22Rv1 (cell line): ENCODE measurements around the gene KIAA1614.

ENCODE experiments used
- H3K27ac ChIP-seq: fragments of 450-650 bp; 2 replicates; pipeline ENCODE4 v1.5.1; 2017
- ZFX ChIP-seq: fragments of 450-650 bp; IDR thresholded peaks from 2 replicates; pipeline ENCODE4 v1.6.1; 2017; ENCODE audit warnings: antibody characterized with exemption, borderline replicate concordance
- TF ChIP-seq, protein P1 (sequence below): fragments of 450-650 bp; IDR thresholded peaks from 2 replicates; pipeline ENCODE4 v1.5.1; 2017; ENCODE audit warnings: mild to moderate bottlenecking

The KIAA1614 gene

DNA sequence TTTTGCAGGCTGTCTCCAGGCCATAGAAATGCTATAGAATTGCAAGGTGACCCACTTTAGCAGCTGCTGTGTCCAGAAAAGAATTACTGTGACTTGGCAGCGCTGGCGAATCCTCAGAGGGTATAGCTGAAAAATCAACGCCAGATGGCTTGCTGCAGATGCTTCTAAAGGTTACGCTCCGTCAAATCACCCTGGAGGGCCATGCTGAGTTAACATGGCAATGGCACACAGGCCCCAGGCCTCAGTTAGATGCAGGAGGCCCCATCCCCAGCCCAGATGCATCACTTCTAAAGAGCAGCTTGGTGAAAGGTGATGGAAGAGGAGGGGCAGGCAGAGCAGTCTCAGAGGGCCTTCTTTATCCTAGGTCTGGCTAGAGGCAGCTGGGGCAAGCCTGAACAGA, 18.0 kb downstream of the KIAA1614 start:
- no peak overlapping the region for H3K27ac ChIP-seq
- TF ChIP-seq ZFX: no peak
- TF ChIP-seq, protein P1, sequence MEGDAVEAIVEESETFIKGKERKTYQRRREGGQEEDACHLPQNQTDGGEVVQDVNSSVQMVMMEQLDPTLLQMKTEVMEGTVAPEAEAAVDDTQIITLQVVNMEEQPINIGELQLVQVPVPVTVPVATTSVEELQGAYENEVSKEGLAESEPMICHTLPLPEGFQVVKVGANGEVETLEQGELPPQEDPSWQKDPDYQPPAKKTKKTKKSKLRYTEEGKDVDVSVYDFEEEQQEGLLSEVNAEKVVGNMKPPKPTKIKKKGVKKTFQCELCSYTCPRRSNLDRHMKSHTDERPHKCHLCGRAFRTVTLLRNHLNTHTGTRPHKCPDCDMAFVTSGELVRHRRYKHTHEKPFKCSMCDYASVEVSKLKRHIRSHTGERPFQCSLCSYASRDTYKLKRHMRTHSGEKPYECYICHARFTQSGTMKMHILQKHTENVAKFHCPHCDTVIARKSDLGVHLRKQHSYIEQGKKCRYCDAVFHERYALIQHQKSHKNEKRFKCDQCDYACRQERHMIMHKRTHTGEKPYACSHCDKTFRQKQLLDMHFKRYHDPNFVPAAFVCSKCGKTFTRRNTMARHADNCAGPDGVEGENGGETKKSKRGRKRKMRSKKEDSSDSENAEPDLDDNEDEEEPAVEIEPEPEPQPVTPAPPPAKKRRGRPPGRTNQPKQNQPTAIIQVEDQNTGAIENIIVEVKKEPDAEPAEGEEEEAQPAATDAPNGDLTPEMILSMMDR: no peak

DNA sequence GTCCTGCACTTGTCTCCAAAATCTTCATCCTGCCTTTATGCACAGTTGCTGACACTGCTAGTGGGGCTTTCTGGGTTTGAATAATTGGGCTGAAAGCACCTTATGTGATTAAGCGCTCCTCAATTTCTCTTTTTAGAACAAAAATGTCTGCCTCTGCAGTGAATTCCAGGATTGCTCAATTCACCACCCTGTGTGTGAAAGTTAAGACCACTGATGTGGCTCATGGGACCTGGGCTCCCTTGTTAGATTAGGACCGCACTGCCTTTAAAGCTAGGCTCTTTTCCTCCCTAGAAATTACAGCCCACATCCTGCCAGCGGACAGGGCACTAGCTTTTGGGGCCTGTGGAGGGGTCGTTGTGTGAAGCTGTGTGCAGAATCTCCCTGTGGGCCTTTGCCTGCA, 18.8 kb downstream of the KIAA1614 start:
- no peak overlapping the region for H3K27ac ChIP-seq
- TF ChIP-seq, protein P1: no peak
- no peak for TF ChIP-seq ZFX

DNA sequence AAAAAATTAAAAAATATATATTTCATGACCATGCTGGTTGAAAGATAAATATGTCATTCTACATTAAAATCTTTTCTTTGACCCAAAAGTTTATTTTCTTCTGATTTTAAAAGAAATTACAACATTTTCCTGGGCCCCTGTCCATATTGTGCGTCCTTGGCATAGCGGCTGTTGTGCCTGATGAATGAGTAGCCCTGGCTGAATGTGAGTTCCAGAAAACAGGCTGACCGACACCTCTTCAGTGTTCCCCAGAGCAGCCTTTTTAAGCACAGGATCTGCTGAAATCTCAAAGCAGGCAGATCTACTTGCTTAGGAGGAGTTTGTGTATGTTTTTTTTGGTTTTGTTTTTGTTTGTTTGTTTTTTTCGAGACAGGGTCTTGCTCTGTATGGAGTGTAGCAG, 19.7 kb downstream of the KIAA1614 start:
- no peak for TF ChIP-seq ZFX
- TF ChIP-seq, protein P1: no peak
- H3K27ac ChIP-seq: no peak overlapping the region

DNA sequence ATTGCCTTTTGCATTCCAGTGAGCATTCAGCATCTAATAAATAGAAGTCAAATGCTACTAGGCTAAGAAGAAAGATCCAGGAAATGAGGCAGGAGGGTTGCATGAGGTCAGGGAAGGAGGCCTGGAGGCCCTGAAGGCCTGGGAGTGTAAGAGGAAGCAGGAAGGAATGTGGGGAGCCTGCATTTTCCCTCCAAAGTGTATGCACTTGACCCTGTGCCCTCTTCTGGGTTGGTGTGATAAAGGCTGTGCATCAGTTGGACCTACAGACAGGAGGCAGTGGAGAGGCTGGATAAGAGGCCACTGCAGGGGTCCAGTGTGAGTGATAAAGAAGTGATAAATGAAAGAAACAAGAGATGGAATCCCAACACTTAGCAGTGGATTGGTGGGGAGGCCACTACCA, 20.4 kb downstream of the KIAA1614 start:
- no peak overlapping the region for H3K27ac ChIP-seq
- no peak for TF ChIP-seq ZFX
- TF ChIP-seq, protein P1: no peak

DNA sequence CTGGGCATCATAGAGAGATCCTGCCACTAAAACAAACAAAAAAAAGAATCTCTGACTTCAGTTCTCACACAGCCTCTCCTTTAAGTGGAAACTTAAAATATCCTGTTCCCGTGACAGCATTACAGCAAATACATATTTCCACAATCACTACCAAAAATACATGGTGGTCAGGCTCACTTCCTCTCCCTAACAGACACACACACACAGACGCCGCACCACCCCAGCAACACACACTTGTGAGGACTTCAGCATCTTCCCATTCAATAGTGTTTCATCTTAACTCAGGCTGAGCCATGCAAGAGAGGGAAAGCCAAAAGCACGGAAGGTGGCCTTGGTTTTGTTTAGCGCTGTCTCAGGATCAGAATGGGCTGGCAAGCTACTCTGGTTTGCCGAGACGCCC, 21.9 kb downstream of the KIAA1614 start:
- H3K27ac ChIP-seq: no peak overlapping the region
- no peak for TF ChIP-seq ZFX
- TF ChIP-seq, protein P1: no peak

DNA sequence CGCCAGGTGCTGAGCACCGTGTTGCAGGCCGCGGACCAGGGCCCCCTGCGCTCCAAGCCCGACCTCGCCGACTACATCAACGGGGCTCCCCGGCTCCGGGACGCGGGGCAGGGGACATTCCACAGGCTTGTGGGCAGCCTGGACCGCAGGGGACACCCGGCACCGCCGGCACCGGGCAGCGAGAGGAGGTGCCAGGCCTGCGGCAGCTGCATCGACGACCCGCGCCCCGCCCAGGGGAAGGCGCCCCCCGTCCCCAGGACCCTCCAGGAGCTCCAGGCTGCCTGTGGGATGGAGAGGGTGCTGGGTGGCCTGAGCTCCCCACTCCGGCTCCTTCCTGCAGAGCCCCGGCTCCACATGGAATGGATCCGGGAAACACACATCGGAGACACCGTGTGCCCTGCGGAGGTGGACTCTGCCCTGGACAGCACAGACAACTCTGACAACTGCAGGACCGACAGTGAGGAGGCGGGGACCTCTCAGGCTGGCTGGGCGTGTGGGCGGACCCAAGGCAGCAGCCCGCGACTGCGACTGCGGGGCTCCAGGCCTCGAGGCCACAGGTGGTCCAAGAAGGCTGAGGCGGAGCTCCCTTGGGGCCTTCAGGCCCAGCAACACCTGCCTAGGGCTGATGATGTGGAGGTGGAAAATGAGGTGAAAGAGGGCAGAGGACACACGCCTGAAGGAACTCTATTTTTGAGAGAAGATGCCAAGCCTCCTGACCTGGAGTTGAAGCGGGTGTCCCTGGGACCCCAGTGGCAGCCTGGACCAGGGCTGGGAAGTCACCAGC, 22.8 kb downstream of the KIAA1614 start:
- TF ChIP-seq ZFX: no peak
- TF ChIP-seq, protein P1: no peak
- no peak overlapping the region for H3K27ac ChIP-seq

DNA sequence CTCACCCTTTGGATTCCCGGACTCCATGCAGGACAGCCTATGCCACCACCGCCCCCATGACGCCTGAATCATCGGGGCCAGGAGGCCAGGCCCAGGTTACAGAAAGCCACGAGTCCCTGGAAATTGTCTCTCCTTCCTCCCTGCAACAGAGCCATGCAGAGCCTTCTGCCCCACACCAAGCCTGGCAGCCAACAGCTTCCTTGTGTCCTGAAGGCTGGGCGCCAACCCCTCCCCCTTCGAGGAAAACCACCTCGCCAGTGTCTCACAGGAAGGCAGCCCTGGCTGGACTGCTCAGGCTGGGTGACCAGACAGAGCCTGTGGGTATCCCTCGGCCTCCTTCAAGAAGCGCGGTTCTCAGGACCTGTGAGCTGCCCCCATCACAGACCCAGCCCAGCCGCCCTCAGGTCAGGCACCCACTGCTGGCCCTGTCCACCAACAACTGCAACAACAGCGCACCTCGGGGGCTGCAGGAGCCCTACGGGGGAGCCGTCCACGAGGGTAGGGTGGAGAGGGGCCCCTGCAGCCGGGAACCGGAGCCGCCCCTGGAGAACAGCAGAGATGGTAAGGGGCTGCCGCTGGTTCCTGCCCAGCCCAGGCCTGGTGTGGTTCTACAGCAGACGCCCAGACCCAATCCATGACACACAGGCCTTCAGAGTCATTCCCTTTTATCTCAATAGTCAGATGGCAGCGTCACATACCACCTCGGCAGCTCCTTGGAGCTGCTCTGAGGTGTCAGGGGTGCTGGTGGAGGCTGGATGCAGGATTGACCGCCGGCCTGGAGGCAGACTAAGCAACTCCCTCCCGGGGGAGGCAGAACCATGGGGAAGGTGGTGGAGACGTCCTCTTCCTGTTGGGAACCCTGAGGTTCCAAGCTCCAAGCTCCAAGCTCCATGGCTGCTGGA, 23.7 kb downstream of the KIAA1614 start:
- H3K27ac ChIP-seq: no peak overlapping the region
- TF ChIP-seq ZFX: no peak
- TF ChIP-seq, protein P1: no peak
